ENCODE data around the gene HNRNPK. TPM values are rescaled to one million over a fixed set of nuclear protein-coding genes. Genes with fewer than 3 reads are reported as not detected.
"Not testable (repeated sequence)": the region's sequence is repeated elsewhere in the genome, so short reads cannot be mapped to it uniquely, and the experiment has no call there.

HNRNPK gene
- total and polyA plus RNA-seq, 4 donors, result 137 to 403 (median 231) TPM

- peak overlapping the region; percentile 61 to 80 for H3K9ac ChIP-seq (ENCODE audit: low read depth in 1 of 2, low read length in 2 of 2)
- no peaks in the 10 kb centered on the region for H3K27me3 ChIP-seq (ENCODE audit: control insufficient read depth in 4 of 4, insufficient read depth in 4 of 4, low read length in 3 of 4)
- WGBS, result 7% methylated on average over 23 of the region's 23 CpGs
- TF ChIP-seq NR2F2 (IDR thresholded peaks at IDR 0.05) (no peak), EGR1 (IDR thresholded peaks at IDR 0.05; ENCODE audit: low read depth in 2 of 2) (no peak), HNF4A (conservative IDR thresholded peaks at IDR 0.05) (no peak), YY1 (IDR thresholded peaks at IDR 0.05) (no peak), RAD21 (IDR thresholded peaks at IDR 0.05) (no peak), ZBTB33 (IDR thresholded peaks at IDR 0.05) (no peak), HNF4G (IDR thresholded peaks at IDR 0.05) (no peak), TAF1 (conservative IDR thresholded peaks at IDR 0.05) (no peak), SP1 (IDR thresholded peaks at IDR 0.05) (no peak), GABPA (IDR thresholded peaks at IDR 0.05 in 1 of 2, conservative IDR thresholded peaks at IDR 0.05 in 1 of 2) (no peak), FOXA1 (IDR thresholded peaks at IDR 0.05) (no peak), JUND (IDR thresholded peaks at IDR 0.05) (no peak), RXRA (IDR thresholded peaks at IDR 0.05) (no peak), FOXA2 (IDR thresholded peaks at IDR 0.05) (no peak)
- TF ChIP-seq, protein P1, sequence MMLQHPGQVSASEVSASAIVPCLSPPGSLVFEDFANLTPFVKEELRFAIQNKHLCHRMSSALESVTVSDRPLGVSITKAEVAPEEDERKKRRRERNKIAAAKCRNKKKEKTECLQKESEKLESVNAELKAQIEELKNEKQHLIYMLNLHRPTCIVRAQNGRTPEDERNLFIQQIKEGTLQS (IDR thresholded peaks at IDR 0.05), result no peak
- TF ChIP-seq, protein P2, sequence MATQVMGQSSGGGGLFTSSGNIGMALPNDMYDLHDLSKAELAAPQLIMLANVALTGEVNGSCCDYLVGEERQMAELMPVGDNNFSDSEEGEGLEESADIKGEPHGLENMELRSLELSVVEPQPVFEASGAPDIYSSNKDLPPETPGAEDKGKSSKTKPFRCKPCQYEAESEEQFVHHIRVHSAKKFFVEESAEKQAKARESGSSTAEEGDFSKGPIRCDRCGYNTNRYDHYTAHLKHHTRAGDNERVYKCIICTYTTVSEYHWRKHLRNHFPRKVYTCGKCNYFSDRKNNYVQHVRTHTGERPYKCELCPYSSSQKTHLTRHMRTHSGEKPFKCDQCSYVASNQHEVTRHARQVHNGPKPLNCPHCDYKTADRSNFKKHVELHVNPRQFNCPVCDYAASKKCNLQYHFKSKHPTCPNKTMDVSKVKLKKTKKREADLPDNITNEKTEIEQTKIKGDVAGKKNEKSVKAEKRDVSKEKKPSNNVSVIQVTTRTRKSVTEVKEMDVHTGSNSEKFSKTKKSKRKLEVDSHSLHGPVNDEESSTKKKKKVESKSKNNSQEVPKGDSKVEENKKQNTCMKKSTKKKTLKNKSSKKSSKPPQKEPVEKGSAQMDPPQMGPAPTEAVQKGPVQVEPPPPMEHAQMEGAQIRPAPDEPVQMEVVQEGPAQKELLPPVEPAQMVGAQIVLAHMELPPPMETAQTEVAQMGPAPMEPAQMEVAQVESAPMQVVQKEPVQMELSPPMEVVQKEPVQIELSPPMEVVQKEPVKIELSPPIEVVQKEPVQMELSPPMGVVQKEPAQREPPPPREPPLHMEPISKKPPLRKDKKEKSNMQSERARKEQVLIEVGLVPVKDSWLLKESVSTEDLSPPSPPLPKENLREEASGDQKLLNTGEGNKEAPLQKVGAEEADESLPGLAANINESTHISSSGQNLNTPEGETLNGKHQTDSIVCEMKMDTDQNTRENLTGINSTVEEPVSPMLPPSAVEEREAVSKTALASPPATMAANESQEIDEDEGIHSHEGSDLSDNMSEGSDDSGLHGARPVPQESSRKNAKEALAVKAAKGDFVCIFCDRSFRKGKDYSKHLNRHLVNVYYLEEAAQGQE (IDR thresholded peaks at IDR 0.05), result no peak
- TF ChIP-seq, protein P3, sequence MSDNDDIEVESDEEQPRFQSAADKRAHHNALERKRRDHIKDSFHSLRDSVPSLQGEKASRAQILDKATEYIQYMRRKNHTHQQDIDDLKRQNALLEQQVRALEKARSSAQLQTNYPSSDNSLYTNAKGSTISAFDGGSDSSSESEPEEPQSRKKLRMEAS (IDR thresholded peaks at IDR 0.05), result no peak
- TF ChIP-seq, protein P4, sequence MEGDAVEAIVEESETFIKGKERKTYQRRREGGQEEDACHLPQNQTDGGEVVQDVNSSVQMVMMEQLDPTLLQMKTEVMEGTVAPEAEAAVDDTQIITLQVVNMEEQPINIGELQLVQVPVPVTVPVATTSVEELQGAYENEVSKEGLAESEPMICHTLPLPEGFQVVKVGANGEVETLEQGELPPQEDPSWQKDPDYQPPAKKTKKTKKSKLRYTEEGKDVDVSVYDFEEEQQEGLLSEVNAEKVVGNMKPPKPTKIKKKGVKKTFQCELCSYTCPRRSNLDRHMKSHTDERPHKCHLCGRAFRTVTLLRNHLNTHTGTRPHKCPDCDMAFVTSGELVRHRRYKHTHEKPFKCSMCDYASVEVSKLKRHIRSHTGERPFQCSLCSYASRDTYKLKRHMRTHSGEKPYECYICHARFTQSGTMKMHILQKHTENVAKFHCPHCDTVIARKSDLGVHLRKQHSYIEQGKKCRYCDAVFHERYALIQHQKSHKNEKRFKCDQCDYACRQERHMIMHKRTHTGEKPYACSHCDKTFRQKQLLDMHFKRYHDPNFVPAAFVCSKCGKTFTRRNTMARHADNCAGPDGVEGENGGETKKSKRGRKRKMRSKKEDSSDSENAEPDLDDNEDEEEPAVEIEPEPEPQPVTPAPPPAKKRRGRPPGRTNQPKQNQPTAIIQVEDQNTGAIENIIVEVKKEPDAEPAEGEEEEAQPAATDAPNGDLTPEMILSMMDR (IDR thresholded peaks at IDR 0.05; ENCODE audit: low read depth, low read length, missing input control), result no peak
- peak overlapping the region; percentile 73 to 79 for H3K27ac ChIP-seq (ENCODE audit: low read depth in 1 of 2, low read length in 2 of 2)
- H3K4me3 ChIP-seq (ENCODE audit: low read depth in 1 of 3, low read length in 3 of 3), result peak overlapping the region; percentile 75 to 91 (median 86)
- no peaks in the 10 kb centered on the region for H3K9me3 ChIP-seq (ENCODE audit: control insufficient read depth in 4 of 4, low read length in 3 of 4)
- no peak for DNase-seq (ENCODE audit: low spot score)
- H3K36me3 ChIP-seq (ENCODE audit: control insufficient read depth in 4 of 4, insufficient read depth in 3 of 4, low read depth in 1 of 4, low read length in 3 of 4), result peaks cover 0 to 3% (median 1%) of the 10 kb centered on the region in 4 donors
- peaks cover 2 to 16% (median 8%) of the 10 kb centered on the region in 4 donors for H3K4me1 ChIP-seq (ENCODE audit: control insufficient read depth in 4 of 4, insufficient read depth in 4 of 4, low read length in 3 of 4)
Measured at GRCh38 chr9:83956086-83956435, 24.0 kb downstream of the HNRNPK start.

DNA sequence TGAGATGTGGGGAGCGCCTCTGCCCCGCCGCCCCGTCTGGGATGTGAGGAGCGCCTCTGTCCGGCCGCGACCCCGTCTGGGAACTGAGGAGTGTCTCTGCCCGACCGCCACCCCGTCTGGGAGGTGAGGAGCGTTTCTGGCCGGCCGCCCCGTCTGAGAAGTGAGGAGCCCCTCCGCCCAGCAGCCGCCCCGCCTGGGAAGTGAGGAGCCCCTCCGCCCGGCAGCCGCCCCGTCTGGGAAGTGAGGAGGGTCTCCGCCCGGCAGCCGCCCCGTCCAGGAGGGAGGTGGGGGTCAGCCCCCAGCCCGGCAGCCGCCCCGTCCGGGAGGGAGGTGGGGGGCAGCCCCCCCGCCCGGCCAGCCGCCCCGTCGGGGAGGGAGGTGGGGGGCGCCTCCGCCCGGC, 31.9 kb downstream of the HNRNPK start:
- not testable (repeated sequence) for H3K4me3 ChIP-seq (ENCODE audit: low read depth in 1 of 3, low read length in 3 of 3); DNase-seq (ENCODE audit: low spot score); H3K27me3 ChIP-seq (ENCODE audit: control insufficient read depth in 4 of 4, insufficient read depth in 4 of 4, low read length in 3 of 4); H3K4me1 ChIP-seq (ENCODE audit: control insufficient read depth in 4 of 4, insufficient read depth in 4 of 4, low read length in 3 of 4); H3K9ac ChIP-seq (ENCODE audit: low read depth in 1 of 2, low read length in 2 of 2); H3K27ac ChIP-seq (ENCODE audit: low read depth in 1 of 2, low read length in 2 of 2); H3K9me3 ChIP-seq (ENCODE audit: control insufficient read depth in 4 of 4, low read length in 3 of 4)
- H3K36me3 ChIP-seq (ENCODE audit: control insufficient read depth in 4 of 4, insufficient read depth in 3 of 4, low read depth in 1 of 4, low read length in 3 of 4), result peaks cover 3 to 15% (median 6%) of the 10 kb centered on the region in 4 donors
- over 99% methylated on average over 39 of the region's 39 CpGs for WGBS

Data from liver (tissue), 9 donors.